ENCODE measurements around the gene COMMD10.

DNA sequence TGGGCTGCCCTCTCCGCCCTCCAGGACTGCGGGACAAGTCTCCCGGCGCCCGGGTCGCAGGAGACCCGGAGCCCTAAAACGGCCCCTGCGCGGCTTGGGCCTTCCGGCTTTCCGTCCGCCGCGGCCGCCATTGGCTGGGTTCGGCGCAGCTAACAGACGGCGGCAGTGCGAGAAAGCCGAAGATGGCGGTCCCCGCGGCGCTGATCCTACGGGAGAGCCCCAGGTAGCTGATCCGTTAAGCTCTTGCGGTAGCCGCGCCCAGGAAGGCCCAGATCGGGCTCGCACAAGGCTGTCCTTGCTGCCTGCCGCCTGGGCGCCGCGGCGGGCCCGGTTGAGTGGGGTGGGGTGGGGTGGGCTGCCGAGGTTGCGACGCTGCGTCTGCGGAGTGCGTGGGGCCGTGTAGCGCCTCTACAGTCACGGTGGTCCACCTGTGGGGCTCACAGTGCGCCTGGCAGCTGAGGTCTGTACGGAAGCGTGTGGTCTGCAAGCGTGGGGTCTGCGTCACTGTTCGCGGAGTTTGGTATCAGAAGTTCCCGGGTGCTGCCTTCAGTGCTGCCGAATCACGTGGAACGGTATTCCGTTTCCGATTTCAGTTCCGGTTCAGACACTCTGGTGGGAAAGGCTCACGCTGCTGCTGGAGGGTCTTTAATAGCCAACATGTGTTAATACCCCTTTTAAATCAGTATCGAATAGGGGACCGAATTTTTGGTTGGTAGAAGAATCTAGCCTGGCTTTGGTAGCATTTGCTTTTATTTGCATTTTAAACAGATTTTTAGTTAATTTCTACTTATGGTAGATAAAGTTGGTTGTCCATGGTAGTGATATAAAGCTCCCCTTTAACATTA is at the start of gene COMMD10:
- TF ChIP-seq, protein P1, sequence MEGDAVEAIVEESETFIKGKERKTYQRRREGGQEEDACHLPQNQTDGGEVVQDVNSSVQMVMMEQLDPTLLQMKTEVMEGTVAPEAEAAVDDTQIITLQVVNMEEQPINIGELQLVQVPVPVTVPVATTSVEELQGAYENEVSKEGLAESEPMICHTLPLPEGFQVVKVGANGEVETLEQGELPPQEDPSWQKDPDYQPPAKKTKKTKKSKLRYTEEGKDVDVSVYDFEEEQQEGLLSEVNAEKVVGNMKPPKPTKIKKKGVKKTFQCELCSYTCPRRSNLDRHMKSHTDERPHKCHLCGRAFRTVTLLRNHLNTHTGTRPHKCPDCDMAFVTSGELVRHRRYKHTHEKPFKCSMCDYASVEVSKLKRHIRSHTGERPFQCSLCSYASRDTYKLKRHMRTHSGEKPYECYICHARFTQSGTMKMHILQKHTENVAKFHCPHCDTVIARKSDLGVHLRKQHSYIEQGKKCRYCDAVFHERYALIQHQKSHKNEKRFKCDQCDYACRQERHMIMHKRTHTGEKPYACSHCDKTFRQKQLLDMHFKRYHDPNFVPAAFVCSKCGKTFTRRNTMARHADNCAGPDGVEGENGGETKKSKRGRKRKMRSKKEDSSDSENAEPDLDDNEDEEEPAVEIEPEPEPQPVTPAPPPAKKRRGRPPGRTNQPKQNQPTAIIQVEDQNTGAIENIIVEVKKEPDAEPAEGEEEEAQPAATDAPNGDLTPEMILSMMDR (IDR thresholded peaks at IDR 0.05 in 8 of 11, conservative IDR thresholded peaks at IDR 0.05 in 3 of 11) = no peak
- TF ChIP-seq POLR2A (IDR thresholded peaks at IDR 0.05) = peak in 1 of 3 donors; percentile 19
- peak; percentile 89 to 90 (median 90) for TF ChIP-seq POLR2AphosphoS5 (IDR thresholded peaks at IDR 0.05)
